ENCODE measurements around the gene TLX3. TPM values are rescaled to one million over a fixed set of nuclear protein-coding genes. Genes with fewer than 3 reads are reported as not detected.

The TLX3 gene
- total and polyA plus RNA-seq, 2 of the 8 experiments (the other 6 are each of a cell fraction or from before 2014, with no cell fraction given): not detected

GRCh38 chr5:171299228-171299627 is 9.8 kb upstream of the TLX3 start (continued):
- TF ChIP-seq RAD21 (IDR thresholded peaks at IDR 0.05 in 1 of 2, conservative IDR thresholded peaks at IDR 0.05 in 1 of 2; ENCODE audit: low read depth in 2 of 2, low read length in 2 of 2) (no peak), CBX8 (IDR thresholded peaks at IDR 0.05; ENCODE audit: borderline replicate concordance, low read depth, low read length) (no peak), KDM5A (IDR thresholded peaks at IDR 0.05; ENCODE audit: low read length) (no peak), BCL11A (IDR thresholded peaks at IDR 0.05; ENCODE audit: low read depth in 2 of 2, low read length in 2 of 2) (no peak), CREB1 (IDR thresholded peaks at IDR 0.05) (no peak)

All from H1 (cell line).